ENCODE results near the gene FAM124A. TPM values are rescaled to one million over a fixed set of nuclear protein-coding genes. Genes with fewer than 3 reads are reported as not detected.

The FAM124A gene
- total and polyA plus RNA-seq, 2 experiments from 2014 or later, result 37.7 to 109 TPM

GRCh38 chr13:51223560-51224270 lies 1.5 kb downstream of the FAM124A start (continued):
- TF ChIP-seq, protein P1, sequence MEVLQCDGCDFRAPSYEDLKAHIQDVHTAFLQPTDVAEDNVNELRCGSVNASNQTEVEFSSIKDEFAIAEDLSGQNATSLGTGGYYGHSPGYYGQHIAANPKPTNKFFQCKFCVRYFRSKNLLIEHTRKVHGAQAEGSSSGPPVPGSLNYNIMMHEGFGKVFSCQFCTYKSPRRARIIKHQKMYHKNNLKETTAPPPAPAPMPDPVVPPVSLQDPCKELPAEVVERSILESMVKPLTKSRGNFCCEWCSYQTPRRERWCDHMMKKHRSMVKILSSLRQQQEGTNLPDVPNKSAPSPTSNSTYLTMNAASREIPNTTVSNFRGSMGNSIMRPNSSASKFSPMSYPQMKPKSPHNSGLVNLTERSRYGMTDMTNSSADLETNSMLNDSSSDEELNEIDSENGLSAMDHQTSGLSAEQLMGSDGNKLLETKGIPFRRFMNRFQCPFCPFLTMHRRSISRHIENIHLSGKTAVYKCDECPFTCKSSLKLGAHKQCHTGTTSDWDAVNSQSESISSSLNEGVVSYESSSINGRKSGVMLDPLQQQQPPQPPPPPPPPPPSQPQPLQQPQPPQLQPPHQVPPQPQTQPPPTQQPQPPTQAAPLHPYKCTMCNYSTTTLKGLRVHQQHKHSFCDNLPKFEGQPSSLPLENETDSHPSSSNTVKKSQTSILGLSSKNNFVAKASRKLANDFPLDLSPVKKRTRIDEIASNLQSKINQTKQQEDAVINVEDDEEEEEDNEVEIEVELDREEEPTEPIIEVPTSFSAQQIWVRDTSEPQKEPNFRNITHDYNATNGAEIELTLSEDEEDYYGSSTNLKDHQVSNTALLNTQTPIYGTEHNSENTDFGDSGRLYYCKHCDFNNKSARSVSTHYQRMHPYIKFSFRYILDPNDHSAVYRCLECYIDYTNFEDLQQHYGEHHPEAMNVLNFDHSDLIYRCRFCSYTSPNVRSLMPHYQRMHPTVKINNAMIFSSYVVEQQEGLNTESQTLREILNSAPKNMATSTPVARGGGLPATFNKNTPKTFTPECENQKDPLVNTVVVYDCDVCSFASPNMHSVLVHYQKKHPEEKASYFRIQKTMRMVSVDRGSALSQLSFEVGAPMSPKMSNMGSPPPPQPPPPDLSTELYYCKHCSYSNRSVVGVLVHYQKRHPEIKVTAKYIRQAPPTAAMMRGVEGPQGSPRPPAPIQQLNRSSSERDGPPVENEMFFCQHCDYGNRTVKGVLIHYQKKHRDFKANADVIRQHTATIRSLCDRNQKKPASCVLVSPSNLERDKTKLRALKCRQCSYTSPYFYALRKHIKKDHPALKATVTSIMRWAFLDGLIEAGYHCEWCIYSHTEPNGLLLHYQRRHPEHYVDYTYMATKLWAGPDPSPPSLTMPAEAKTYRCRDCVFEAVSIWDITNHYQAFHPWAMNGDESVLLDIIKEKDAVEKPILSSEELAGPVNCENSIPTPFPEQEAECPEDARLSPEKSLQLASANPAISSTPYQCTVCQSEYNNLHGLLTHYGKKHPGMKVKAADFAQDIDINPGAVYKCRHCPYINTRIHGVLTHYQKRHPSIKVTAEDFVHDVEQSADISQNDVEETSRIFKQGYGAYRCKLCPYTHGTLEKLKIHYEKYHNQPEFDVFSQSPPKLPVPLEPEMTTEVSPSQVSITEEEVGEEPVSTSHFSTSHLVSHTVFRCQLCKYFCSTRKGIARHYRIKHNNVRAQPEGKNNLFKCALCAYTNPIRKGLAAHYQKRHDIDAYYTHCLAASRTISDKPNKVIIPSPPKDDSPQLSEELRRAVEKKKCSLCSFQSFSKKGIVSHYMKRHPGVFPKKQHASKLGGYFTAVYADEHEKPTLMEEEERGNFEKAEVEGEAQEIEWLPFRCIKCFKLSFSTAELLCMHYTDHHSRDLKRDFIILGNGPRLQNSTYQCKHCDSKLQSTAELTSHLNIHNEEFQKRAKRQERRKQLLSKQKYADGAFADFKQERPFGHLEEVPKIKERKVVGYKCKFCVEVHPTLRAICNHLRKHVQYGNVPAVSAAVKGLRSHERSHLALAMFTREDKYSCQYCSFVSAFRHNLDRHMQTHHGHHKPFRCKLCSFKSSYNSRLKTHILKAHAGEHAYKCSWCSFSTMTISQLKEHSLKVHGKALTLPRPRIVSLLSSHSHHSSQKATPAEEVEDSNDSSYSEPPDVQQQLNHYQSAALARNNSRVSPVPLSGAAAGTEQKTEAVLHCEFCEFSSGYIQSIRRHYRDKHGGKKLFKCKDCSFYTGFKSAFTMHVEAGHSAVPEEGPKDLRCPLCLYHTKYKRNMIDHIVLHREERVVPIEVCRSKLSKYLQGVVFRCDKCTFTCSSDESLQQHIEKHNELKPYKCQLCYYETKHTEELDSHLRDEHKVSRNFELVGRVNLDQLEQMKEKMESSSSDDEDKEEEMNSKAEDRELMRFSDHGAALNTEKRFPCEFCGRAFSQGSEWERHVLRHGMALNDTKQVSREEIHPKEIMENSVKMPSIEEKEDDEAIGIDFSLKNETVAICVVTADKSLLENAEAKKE (CRISPR knock-in tag; IDR thresholded peaks at IDR 0.05), result no peak
- TF ChIP-seq EZH2 (IDR thresholded peaks at IDR 0.05; ENCODE audit: low read depth, unreplicated experiment) (no peak), JUNB (IDR thresholded peaks at IDR 0.05; ENCODE audit: unreplicated experiment) (no peak), STAT1 (IDR thresholded peaks at IDR 0.05; ENCODE audit: unreplicated experiment) (no peak), NANOG (IDR thresholded peaks at IDR 0.05; ENCODE audit: borderline replicate concordance) (peak; percentile 60; the same call in 1 of the 2 replicates), CREB1 (CRISPR knock-in tag; IDR thresholded peaks at IDR 0.05; ENCODE audit: low read depth) (no peak)

DNA sequence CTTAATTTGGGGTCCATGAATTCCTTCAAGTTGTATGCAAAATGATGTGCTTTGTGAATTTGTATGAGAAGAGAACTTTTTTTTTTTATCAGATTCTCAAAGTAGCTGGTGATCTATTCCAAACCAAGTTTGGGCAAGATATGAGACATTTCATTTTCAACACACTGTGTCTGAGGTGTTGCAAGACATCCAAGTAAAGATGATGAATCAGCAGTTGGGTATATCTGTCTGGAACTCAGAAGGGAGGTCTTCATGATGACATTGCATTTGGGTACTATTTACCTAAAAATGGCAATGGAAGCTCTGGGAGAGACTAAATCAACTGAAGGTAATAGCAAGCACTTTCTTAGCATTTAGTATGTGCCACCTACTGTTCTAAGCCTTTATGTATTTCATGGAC lies 2.8 kb downstream of the FAM124A start:
- H3K4me3 Mint-ChIP-seq, result peak overlapping the region; percentile 90
- Histone ChIP-seq H3K9me2 (ENCODE audit: insufficient read depth) (no peaks in the 10 kb centered on the region), H4K20me1 (replicated peaks; ENCODE audit: insufficient read depth) (peaks cover 30% of the 10 kb centered on the region), H3K27me3 (ENCODE audit: insufficient read depth) (peaks cover 2% of the 10 kb centered on the region; the same call in 1 of the 2 replicates), H3K79me2 (replicated peaks; ENCODE audit: insufficient read depth) (peaks cover 77% of the 10 kb centered on the region), H3K36me3 (ENCODE audit: insufficient read depth) (peaks cover 6% of the 10 kb centered on the region; the same call in 1 of the 2 replicates), H3K27ac (ENCODE audit: low read depth) (peak overlapping the region; percentile 73), H3K4me3 (peak overlapping the region; percentile 78), H3K4me1 (ENCODE audit: insufficient read depth) (peaks cover 81% of the 10 kb centered on the region), H3K4me2 (peak overlapping the region; percentile 87), H2AFZ (no peak overlapping the region), H3F3A (replicated peaks; ENCODE audit: low read depth) (peaks cover 7% of the 10 kb centered on the region)
- DNase-seq (ENCODE audit: low spot score) (no peak), ATAC-seq (no peak)
- peaks cover 14% of the 10 kb centered on the region for H3K27me3 Mint-ChIP-seq (ENCODE audit: insufficient read depth, low read depth, poor library complexity)
- peak overlapping the region; percentile 15 for H3K27ac Mint-ChIP-seq
- H3K9me3 Mint-ChIP-seq, result no peaks in the 10 kb centered on the region
- TF ChIP-seq ZNF114 (CRISPR knock-in tag; IDR thresholded peaks at IDR 0.05), result no peak
- no peak for TF ChIP-seq JUNB (IDR thresholded peaks at IDR 0.05; ENCODE audit: unreplicated experiment)
- TF ChIP-seq, protein P2, sequence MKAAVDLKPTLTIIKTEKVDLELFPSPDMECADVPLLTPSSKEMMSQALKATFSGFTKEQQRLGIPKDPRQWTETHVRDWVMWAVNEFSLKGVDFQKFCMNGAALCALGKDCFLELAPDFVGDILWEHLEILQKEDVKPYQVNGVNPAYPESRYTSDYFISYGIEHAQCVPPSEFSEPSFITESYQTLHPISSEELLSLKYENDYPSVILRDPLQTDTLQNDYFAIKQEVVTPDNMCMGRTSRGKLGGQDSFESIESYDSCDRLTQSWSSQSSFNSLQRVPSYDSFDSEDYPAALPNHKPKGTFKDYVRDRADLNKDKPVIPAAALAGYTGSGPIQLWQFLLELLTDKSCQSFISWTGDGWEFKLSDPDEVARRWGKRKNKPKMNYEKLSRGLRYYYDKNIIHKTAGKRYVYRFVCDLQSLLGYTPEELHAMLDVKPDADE (IDR thresholded peaks at IDR 0.05), result no peak
- TF ChIP-seq EZH2 (IDR thresholded peaks at IDR 0.05; ENCODE audit: low read depth, unreplicated experiment), result no peak
- TF ChIP-seq ZNF331 (CRISPR knock-in tag; IDR thresholded peaks at IDR 0.05; ENCODE audit: low read depth), result no peak
- TF ChIP-seq, protein P3, sequence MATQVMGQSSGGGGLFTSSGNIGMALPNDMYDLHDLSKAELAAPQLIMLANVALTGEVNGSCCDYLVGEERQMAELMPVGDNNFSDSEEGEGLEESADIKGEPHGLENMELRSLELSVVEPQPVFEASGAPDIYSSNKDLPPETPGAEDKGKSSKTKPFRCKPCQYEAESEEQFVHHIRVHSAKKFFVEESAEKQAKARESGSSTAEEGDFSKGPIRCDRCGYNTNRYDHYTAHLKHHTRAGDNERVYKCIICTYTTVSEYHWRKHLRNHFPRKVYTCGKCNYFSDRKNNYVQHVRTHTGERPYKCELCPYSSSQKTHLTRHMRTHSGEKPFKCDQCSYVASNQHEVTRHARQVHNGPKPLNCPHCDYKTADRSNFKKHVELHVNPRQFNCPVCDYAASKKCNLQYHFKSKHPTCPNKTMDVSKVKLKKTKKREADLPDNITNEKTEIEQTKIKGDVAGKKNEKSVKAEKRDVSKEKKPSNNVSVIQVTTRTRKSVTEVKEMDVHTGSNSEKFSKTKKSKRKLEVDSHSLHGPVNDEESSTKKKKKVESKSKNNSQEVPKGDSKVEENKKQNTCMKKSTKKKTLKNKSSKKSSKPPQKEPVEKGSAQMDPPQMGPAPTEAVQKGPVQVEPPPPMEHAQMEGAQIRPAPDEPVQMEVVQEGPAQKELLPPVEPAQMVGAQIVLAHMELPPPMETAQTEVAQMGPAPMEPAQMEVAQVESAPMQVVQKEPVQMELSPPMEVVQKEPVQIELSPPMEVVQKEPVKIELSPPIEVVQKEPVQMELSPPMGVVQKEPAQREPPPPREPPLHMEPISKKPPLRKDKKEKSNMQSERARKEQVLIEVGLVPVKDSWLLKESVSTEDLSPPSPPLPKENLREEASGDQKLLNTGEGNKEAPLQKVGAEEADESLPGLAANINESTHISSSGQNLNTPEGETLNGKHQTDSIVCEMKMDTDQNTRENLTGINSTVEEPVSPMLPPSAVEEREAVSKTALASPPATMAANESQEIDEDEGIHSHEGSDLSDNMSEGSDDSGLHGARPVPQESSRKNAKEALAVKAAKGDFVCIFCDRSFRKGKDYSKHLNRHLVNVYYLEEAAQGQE (IDR thresholded peaks at IDR 0.05; ENCODE audit: unreplicated experiment), result no peak
- TF ChIP-seq CREB1 (CRISPR knock-in tag; IDR thresholded peaks at IDR 0.05; ENCODE audit: low read depth), result no peak
- TF ChIP-seq NANOG (IDR thresholded peaks at IDR 0.05; ENCODE audit: borderline replicate concordance), result no peak
- TF ChIP-seq POLR2AphosphoS5 (IDR thresholded peaks at IDR 0.05; ENCODE audit: low read depth), result no peak
- peaks cover 68% of the 10 kb centered on the region for H3K4me1 Mint-ChIP-seq
- H3K36me3 Mint-ChIP-seq (ENCODE audit: low read depth), result peaks cover 47% of the 10 kb centered on the region
